Measurements from ENCODE around the gene COL6A3.
A peak's percentile ranks its signal among the peaks of the same experiment; 100 is the strongest.
"Not testable (repeated sequence)": the region's sequence is repeated elsewhere in the genome, so short reads cannot be mapped to it uniquely, and the experiment has no call there.

Gene COL6A3

DNA sequence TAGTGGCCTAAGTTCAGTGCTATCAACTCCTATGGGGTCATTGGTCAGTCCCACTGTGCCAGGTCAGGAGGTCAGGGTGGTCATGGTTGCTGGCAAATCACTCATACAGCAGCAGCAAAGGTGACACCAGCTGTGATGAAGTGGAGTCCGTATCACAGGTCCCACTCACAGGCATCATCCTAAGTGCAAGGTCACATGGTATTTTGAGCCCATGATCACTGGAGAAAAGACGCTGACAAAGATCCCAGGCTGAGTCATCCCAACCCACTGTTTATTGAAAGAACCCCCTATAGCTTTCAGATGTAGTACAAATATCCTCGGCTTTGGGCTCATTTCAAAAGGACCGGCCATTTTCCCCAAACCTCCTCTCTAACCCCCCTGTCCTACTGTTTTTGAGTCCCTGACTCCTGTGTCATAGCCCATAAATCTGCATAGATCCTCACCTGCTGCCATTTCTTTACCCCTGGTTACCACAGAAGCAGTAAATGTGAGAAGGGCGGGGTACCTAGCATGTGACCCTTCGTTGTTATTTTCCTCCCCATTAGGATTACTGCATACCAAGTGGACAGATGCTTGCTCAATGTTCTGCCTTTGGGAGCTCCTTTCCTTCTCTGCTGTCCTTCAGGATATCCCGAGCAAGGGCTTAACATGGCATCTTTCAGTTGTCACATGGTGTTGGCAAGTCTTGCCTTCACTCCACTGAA, 107.7 kb downstream of the COL6A3 start:
- in situ Hi-C loops (cut with HindIII; ENCODE audit: low pct_unique_long_range_greater_than_20kb, low sequenced_read_pairs) = no loop called here
- TF ChIP-seq JUND (IDR thresholded peaks at IDR 0.05; ENCODE audit: low read depth) = no peak
- no peak for DNase-seq (ENCODE audit: low read depth in 1 of 2, low spot score in 1 of 2)

DNA sequence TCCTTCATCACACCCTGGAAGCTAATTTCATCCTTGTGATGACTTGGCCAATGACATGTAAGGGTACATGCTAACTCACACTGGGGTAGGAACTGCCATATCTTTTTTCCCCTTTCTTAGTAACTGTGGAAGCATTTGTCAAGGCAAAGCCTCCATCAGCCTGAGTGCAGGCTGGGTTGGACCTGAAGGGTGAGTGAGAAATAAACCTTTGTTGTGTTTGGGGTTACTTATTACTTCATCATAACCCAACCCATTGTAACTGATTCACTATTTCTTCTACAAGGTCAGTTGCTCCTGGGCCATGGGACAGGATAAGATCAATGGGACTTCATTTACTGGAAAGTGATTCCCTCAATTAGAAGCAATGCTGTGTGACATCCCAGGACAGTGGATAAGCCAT, 108.4 kb downstream of the COL6A3 start:
- TF ChIP-seq JUND (IDR thresholded peaks at IDR 0.05; ENCODE audit: low read depth) = no peak

DNA sequence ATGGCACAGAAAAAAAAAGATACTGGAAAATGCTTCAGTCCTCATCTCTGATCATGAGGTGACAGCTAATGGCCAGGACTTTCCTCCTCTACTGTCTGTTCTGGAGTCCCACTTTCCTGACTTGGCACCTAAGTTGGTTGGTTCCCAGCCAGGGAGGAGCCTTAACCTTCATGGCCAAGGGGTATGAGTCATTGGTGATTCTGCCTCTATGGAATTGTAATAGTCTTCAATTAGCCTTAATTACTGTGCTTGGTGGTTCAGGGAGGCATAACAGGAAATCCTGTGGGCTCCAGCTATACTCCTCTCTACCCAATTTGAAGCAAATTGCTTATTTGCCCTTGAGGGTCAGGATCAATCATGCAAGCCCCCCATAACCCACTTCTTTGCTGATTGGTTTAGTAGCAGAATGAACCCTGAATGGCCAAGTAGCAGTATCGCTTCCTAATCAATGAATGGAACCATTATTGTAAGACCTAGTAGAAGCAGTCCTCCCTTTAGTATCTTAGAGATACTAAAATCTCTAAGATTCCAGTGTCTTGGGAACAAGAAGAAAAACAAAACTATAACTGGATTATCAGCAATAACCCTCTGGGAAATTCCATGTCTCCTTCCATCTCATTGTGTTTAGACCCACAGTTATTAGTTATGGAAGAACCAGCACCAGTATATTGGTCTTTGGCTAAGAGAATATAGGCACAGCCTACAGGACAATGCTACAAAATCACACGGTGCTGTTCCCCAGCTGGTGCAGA, 109.0 kb downstream of the COL6A3 start:
- in situ Hi-C loops (cut with HindIII; ENCODE audit: low pct_unique_long_range_greater_than_20kb, low sequenced_read_pairs) = no loop called here
- no peak for DNase-seq (ENCODE audit: low read depth in 1 of 2, low spot score in 1 of 2)
- TF ChIP-seq JUND (IDR thresholded peaks at IDR 0.05; ENCODE audit: low read depth) = no peak

More for the DNA sequence above, 108.4 kb downstream of the COL6A3 start:
- no peak for DNase-seq (ENCODE audit: low read depth in 1 of 2, low spot score in 1 of 2)
- in situ Hi-C loops (cut with HindIII; ENCODE audit: low pct_unique_long_range_greater_than_20kb, low sequenced_read_pairs) = no loop called here

DNA sequence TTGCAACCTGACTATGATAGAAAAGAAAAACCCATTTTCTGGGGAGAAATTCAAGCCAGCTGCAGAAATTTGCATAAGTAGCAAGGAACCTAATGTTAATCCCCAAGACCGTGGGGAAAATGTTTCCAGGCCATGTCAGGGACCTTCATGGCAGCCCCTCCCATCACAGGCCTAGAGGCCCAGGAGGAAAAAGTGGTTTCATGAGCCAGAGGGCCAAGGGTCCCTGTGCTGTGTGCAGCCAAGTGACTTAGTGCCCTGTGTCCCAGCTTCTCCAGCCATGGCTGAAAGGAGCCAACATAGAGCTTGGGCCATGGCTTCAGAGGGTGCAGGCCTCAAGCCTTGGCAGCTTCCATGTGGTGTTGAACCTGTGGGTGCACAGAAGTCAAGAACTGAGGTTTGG, 110.7 kb downstream of the COL6A3 start:
- in situ Hi-C loops (cut with HindIII; ENCODE audit: low pct_unique_long_range_greater_than_20kb, low sequenced_read_pairs); DNase-seq (ENCODE audit: low read depth in 1 of 2, low spot score in 1 of 2): not testable (repeated sequence)

DNA sequence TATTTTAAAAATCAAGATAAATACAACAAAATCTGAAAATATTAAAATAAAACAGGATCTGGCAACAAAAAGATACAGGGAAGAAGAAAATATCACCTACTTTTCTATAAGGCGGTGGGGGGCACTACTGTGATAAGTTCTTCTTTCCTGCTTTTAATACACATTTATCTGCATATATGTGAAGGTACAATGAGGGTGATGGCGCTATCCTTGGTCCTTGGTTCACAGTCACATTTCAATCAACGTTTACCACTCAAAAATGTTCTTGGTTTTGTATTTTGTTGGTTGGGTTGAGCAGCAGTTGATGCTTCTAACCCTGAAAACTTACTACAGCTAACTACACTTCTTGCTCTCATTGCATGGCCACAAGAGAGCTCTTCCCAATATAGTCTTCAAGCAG, 112.4 kb downstream of the COL6A3 start:
- no peak for DNase-seq (ENCODE audit: low read depth in 1 of 2, low spot score in 1 of 2)
- in situ Hi-C loops (cut with HindIII; ENCODE audit: low pct_unique_long_range_greater_than_20kb, low sequenced_read_pairs) = no loop called here
- TF ChIP-seq JUND (IDR thresholded peaks at IDR 0.05; ENCODE audit: low read depth) = no peak

DNA sequence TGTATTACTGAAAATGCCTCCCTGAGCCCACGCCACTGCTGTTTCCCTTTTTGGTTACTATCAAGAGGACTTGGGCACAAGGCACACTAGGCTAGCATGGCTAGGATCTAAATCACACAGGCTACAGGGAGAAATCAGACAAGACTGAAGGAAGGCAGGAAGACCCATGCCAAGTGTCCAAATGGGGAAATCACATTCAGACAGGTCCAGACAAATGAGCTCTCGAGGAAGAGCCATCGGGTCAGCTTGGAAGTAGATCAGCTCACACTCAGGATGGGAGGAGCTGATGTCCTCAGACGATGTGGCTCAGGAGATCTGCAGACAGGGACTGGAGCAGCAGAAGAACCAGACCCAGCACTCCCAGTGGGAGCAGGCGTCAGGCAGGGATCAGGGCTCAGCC, 113.2 kb downstream of the COL6A3 start:
- in situ Hi-C loops (cut with HindIII; ENCODE audit: low pct_unique_long_range_greater_than_20kb, low sequenced_read_pairs) = no loop called here

DNA sequence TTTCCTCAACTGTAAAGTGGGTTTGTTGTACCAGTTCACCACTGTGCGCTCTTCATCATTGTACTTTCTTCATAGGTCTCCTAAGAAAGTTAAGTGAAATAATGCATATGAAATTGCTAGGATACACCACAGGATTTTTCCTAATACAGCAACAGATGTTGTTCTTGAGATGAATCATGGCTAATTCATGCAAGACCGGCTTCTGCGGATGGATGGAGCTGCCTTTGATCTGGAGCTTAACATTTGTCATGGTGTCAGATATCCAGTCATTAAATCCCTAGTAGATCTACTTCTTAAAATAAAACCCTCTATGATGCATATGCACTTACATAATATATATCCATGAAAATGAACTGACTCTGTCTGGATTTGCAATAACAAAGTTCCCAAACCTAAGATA, 114.1 kb downstream of the COL6A3 start:
- no peak for TF ChIP-seq JUND (IDR thresholded peaks at IDR 0.05; ENCODE audit: low read depth)
- no peak for DNase-seq (ENCODE audit: low read depth in 1 of 2, low spot score in 1 of 2)
- in situ Hi-C loops (cut with HindIII; ENCODE audit: low pct_unique_long_range_greater_than_20kb, low sequenced_read_pairs) = no loop called here

More for the DNA sequence above, 113.2 kb downstream of the COL6A3 start:
- TF ChIP-seq JUND (IDR thresholded peaks at IDR 0.05; ENCODE audit: low read depth) = no peak
- no peak for DNase-seq (ENCODE audit: low read depth in 1 of 2, low spot score in 1 of 2)

DNA sequence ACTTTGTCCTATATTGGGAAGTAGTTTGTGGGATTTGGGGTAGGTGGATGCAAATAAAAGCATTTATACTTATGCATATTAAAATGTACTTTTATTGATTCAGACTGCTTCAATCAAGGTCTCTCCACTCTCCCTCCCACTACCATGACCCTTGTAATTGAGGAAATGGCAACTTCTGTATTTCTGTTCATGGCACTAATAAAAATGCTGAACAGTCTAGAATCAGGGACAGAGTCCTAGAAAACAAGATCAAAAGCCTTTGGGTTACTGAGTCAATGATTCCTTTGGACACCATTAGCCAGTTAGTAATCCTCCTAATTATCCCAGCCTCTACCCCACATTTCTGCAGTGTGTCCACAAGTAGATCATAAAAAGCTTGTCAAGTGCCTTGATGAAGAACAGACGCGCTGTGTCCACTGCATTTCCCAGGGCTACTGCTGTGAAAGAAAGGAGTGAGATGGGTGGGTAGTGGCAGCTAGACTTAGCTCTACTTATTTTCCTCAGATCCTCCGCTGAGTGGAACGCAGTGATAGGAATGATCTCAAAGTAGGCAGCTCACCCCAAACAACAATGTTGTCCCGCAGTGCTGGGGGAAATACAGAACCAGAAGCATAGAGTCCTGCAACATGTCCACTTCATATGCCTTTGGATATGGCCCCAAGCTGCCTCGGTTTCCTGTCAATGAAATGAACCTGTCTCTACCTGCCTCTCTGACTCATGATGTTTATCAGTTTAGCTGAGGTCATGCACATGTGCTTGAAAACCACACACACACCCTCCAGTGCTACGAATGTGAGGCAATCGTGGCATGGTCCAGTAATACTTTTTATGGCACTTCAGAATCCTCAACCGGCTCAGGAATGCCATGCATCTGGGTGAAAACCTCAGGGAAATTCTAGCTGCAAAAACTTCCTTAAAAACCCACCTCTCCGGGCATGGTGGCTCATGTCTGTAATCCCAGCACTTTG, 115.5 kb downstream of the COL6A3 start:
- TF ChIP-seq JUND (IDR thresholded peaks at IDR 0.05; ENCODE audit: low read depth) = no peak
- DNase-seq (ENCODE audit: low read depth in 1 of 2, low spot score in 1 of 2) = peak in 1 of 2 experiments; percentile 31
- in situ Hi-C loops (cut with HindIII; ENCODE audit: low pct_unique_long_range_greater_than_20kb, low sequenced_read_pairs) = no loop called here

DNA sequence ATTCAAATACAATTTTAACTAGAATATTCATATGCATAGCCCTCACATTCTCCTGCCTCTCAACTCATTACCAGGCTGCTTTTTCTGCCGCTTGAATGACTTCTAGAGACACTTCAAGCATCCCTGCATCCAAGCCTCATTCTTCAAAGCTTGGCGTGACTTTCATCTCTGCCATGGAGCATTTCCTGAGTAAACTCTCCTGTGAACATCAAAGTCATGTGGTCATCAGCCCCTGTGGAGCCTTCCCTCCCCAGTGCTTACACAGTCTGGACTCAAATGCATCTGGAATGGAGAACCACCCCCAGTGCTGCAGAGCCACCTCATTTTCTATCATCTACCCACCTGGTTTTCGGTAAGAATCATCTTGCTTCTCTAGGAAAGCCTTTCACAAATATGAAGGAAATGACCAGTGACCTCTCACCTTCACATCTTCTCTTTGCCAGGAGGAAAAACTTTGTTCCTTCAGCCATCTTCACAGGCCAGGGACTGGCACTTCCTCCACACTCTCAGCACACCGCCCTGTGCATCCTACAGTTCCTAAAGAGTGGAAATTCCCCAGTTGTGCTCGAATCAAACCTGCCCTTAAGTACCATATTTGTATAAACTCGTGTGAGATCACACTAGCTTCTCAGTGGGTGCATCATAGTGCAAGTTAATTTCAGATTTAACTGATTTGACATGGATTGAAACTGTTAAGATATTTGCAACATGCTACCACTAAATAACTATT, 116.4 kb downstream of the COL6A3 start:
- in situ Hi-C loops (cut with HindIII; ENCODE audit: low pct_unique_long_range_greater_than_20kb, low sequenced_read_pairs) = no loop called here
- no peak for TF ChIP-seq JUND (IDR thresholded peaks at IDR 0.05; ENCODE audit: low read depth)
- no peak for DNase-seq (ENCODE audit: low read depth in 1 of 2, low spot score in 1 of 2)

DNA sequence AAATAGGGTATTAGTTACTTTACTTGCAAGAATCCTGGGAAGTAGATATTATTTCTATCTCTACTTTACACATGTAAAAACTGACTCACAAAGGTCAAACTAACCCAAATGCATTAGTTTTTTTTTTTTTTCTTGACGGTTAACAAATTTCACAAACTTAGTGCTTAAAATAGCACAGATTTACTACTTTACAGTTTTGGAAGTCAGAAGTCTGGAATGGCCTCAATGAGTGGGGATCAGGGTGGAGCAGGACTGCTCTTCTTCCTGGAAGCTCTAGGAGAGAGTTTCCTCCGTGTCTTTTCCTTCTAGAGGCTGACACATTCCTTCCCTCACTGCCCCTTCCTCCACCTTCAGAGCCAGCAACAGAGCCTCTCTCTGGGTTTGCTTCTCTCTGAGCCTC, 117.2 kb downstream of the COL6A3 start:
- in situ Hi-C loops (cut with HindIII; ENCODE audit: low pct_unique_long_range_greater_than_20kb, low sequenced_read_pairs) = no loop called here
- no peak for TF ChIP-seq JUND (IDR thresholded peaks at IDR 0.05; ENCODE audit: low read depth)
- DNase-seq (ENCODE audit: low read depth in 1 of 2, low spot score in 1 of 2) = no peak

DNA sequence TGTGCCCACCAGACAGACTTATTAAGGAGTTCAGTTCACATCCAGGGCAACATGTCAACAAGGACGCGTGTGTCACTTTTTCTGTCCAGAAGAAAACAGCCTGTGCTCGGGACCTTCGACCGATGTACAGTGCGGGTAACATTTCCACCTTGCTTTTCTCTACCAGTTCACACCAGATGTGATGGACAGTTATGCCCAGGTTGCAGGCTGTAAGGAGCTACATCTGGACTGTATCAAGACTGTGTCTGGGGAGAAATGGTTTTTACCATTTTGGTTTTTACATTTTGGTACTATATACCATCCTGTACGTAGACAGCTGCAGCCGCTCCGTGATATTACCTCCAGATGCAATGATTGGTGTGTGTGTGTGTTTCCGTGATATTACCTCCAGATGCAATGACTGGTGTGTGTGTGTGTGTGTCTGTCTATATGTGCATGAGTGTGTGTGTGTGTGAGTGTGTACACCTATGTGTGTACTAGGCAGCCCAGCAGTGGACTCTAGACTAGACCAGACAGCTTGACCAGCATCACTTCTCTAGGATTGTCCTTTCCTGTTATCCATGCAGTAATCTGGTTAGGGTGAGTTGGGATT, 118.0 kb downstream of the COL6A3 start:
- in situ Hi-C loops (cut with HindIII; ENCODE audit: low pct_unique_long_range_greater_than_20kb, low sequenced_read_pairs) = no loop called here
- no peak for TF ChIP-seq JUND (IDR thresholded peaks at IDR 0.05; ENCODE audit: low read depth)

DNA sequence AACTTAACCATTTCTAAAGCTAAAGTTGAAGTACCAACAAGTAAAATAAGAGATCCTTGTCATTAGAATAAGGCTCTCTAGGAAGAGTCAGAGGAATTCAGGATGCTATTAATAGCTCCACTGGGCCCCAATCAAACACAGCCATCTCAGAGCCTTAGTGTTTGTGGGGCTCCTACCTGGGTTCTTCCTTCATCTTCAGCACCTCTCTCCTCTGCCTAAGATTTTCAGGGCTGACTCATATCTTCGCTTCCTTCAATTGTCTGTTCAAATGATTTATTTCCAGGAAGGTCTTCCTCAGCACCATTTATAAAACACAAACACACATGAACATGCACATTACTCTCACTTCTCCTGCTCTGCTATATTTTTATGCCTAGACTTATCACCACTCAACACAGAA, 119.5 kb downstream of the COL6A3 start:
- in situ Hi-C loops (cut with HindIII; ENCODE audit: low pct_unique_long_range_greater_than_20kb, low sequenced_read_pairs) = no loop called here
- no peak for TF ChIP-seq JUND (IDR thresholded peaks at IDR 0.05; ENCODE audit: low read depth)
- no peak for DNase-seq (ENCODE audit: low read depth in 1 of 2, low spot score in 1 of 2)

More for the DNA sequence above, 118.0 kb downstream of the COL6A3 start:
- no peak for DNase-seq (ENCODE audit: low read depth in 1 of 2, low spot score in 1 of 2)

Measured in T47D (cell line).